Choroid plexus epithelial cell (primary cell): ENCODE data around the gene POLE3.

Source experiments
- DNase-seq: peaks from one replicate; pipeline ENCODE4 v3.0.0-alpha.2; 2010; ENCODE audit warnings: low read depth
- H3K4me3 ChIP-seq: 2 replicates; pipeline ENCODE4 v1.5.1; 2011; ENCODE audit warnings: low read depth, mild to moderate bottlenecking, control low read depth, low read length, moderate library complexity
- CTCF ChIP-seq: conservative IDR thresholded peaks from 2 replicates; pipeline ENCODE4 v1.5.1; 2011; ENCODE audit warnings: low read depth, mild to moderate bottlenecking, control low read depth, inconsistent platforms, low read length, moderate library complexity

Gene POLE3

GRCh38 chr9:113395000-113395861, 15.2 kb downstream of the POLE3 start:
- TF ChIP-seq CTCF: no peak
- no peak for DNase-seq
- H3K4me3 ChIP-seq: no peak overlapping the region

- no peak for DNase-seq
- no peak for TF ChIP-seq CTCF
- H3K4me3 ChIP-seq: no peak overlapping the region
Observed at GRCh38 chr9:113393281-113393680, 17.2 kb downstream of the POLE3 start.

- TF ChIP-seq CTCF: no peak
- no peak for DNase-seq
- H3K4me3 ChIP-seq: no peak overlapping the region
Observed at GRCh38 chr9:113391917-113392316, 18.6 kb downstream of the POLE3 start.

GRCh38 chr9:113390192-113390960, 20.1 kb downstream of the POLE3 start:
- DNase-seq: no peak
- H3K4me3 ChIP-seq: no peak overlapping the region
- TF ChIP-seq CTCF: no peak

- no peak for TF ChIP-seq CTCF
- H3K4me3 ChIP-seq: no peak overlapping the region
- DNase-seq: no peak
Observed at GRCh38 chr9:113389451-113389850, 21.0 kb downstream of the POLE3 start.

- no peak for TF ChIP-seq CTCF
- no peak overlapping the region for H3K4me3 ChIP-seq
- no peak for DNase-seq
Observed at GRCh38 chr9:113388833-113389232, 21.6 kb downstream of the POLE3 start.
